Urinary bladder (tissue), 4 donors: Measurements from ENCODE around the gene ZSWIM7. TPM values are rescaled to one million over a fixed set of nuclear protein-coding genes. Genes with fewer than 3 reads are reported as not detected.
A peak's percentile ranks its signal among the peaks of the same experiment; 100 is the strongest.
"Not testable (repeated sequence)": the region's sequence is repeated elsewhere in the genome, so short reads cannot be mapped to it uniquely, and the experiment has no call there.

Experiments used
- DNase-seq: peaks from one replicate; pipeline ENCODE4 v3.0.0-alpha.2; 2015; ENCODE audit errors: extremely low spot score
- H3K27ac ChIP-seq: one replicate; pipeline ENCODE4 v1.5.1; 2013; ENCODE audit warnings: low read depth, mild to moderate bottlenecking, moderate library complexity
- H3K36me3 ChIP-seq: one replicate; pipeline ENCODE4 v1.6.1; 2013; ENCODE audit warnings: mild to moderate bottlenecking, moderate library complexity; ENCODE audit not compliant: insufficient read depth
- H3K4me1 ChIP-seq: one replicate; pipeline ENCODE4 v1.6.1; 2013; ENCODE audit warnings: mild to moderate bottlenecking, moderate library complexity; ENCODE audit not compliant: insufficient read depth
- H3K4me3 ChIP-seq: one replicate; pipeline ENCODE4 v1.5.1; 2013; ENCODE audit warnings: low read depth, low read length
- WGBS: extraction: QIAGEN DNeasy Blood & Tissue Kit; methylation state at CpG from one replicate; pipeline ENCODE4 v1.1.7; 2013; 5-methylcytosine and 5-hydroxymethylcytosine counted together
- polyA plus RNA-seq: library from polyadenylated mRNA; stranded (reverse); fragments of 200-250 nt; gene quantifications from one replicate; pipeline ENCODE4 v1.2.3, GENCODE V29; 2013
- total RNA-seq: library from RNA; depleted of rRNA; stranded (reverse); fragments of >200 nt; gene quantifications from one replicate; pipeline ENCODE4 v1.2.3, GENCODE V29; 2014
- donor health status: healthy with polysubstance abuse.
- donor health status: healthy.

ZSWIM7 gene
- total and polyA plus RNA-seq, 2 donors: 18.9 to 35.6 TPM

DNA sequence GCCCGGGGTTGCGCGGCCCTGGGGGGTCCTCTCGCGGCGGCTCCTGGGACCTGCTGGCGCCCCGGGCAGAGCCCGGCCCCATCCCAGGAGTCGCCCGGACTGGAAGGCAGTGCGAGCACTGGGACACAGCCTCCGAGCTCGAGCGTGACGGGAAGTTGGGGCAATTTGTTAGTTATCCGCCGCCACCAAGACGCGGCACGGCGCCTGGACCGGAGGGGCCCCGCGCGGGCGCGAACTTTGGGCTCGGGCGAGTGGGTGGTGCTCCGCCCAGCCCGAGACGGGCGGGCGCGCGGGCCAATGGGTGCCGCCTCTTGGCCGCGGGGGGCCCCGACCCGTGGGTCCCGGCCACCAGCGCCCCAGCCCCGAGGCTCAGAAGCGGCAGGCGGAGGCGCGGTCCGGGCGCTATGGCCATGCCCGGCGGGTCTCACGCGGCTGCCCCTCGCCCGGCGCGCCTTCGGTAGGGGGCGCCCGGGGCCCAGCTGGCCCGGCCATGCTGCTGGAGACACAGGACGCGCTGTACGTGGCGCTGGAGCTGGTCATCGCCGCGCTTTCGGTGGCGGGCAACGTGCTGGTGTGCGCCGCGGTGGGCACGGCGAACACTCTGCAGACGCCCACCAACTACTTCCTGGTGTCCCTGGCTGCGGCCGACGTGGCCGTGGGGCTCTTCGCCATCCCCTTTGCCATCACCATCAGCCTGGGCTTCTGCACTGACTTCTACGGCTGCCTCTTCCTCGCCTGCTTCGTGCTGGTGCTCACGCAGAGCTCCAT lies 54.6 kb downstream of the ZSWIM7 start, which contains the start of gene ADORA2B:
Gene ADORA2B (plus strand): TSS at position 372 of the 768 bp plus-strand sequence. CDS start 119 bp downstream, at position 491.
- H3K4me1 ChIP-seq: no peaks in the 10 kb centered on the region
- WGBS: under 1% methylated on average over 88 of the region's 88 CpGs
- no peak within 1 kb of the TSS for H3K27ac ChIP-seq
- no peaks in the 10 kb centered on the region for H3K36me3 ChIP-seq
- no peak for DNase-seq
- H3K4me3 ChIP-seq: peak within 1 kb of the TSS; percentile 53

DNA sequence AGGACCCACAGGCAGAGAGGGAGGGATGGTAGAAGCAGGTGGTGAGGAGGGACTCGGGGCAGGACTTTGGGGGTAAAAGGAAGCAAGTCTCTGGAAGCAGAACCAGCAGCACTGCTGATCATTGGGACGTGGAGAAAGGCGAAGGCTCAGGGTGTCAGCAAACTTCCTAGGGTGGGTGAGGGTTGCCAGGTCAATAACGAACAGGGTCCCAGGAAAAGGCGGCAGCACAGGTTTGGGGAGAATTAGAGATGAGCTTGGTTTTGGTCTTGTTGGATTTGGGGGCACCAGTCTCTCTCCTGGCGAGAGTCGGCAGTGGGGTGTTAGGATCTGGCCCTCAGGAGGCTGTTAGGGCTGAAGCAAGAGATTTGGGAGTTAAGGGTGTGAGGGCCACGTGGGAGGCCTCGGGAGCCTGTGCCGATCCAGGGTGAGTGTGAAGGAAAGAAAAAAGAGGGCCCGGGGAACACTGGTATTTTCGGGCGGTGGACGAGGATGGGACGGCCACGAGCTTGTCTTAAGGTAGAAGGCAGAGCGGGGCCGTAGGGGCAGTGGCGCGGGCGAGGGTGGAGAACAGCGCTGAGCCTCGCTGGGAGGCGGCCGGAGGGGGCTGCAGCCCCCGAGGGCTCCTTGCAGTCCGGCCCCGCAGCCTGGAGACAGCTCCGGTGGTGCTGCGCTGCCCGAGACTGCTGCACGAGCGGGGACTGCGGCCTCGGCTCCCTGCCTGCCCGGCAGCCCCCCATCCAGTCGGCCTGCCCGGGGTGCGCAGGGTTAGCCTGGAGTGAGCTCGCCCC lies 55.3 kb downstream of the ZSWIM7 start:
- peak overlapping the region; percentile 53 for H3K4me3 ChIP-seq
- 23% methylated on average over 40 of the region's 40 CpGs for WGBS
- H3K4me1 ChIP-seq: no peaks in the 10 kb centered on the region
- no peak overlapping the region for H3K27ac ChIP-seq
- no peak for DNase-seq
- H3K36me3 ChIP-seq: no peaks in the 10 kb centered on the region

DNA sequence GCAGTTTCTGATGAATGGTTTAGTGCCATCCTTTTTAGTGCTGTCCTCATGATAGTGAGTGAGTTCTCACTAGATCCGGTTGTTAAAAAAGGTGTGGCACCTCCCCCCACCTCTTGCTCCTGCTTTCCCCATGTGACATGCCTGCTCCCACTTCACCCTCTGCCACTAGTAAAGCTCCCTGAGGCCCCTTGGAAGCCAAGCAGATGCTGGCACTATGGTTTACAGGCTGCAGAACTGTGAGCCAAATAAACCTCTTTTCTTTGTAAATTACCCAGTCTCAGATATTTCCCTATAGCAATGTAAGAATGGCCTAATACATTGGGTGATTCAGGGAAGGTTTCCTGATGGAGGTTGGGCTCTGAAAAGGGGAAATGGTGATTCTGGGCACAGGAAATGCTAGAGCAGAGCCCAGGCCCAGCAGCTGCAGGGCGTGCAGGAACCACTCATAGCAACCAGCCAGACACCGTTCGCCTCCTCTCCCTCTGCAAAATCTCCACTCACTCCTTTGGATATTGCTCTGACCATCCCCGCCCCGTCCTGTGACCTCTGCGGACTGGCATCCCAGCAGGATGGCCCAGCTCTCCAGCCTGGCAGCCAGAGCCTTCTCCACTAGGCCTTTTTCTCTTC lies 57.2 kb downstream of the ZSWIM7 start:
- Histone ChIP-seq H3K4me3 (no peak overlapping the region), H3K36me3 (no peaks in the 10 kb centered on the region), H3K4me1 (no peaks in the 10 kb centered on the region), H3K27ac (no peak overlapping the region)
- no peak for DNase-seq
- 92% methylated on average over 7 of the region's 7 CpGs for WGBS

DNA sequence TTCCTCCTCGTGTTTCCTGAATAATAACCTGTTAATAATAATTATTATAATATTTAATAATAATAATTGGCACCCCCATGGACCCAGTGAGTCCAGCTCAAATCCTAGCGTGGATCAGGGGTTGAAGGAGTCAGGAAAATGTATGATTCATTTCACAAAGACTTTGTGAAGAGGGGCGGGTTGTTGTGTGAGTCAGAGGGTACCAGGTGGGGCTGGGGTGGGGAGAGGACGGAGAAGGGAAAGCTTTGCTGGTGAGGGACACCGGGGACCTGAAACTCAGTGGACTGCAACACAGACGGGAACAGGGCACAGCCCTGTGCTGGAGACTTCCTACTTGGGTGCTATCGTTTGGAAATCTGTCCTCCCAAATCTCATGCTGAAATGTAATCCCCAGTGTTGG lies 57.7 kb downstream of the ZSWIM7 start:
- H3K36me3 ChIP-seq: no peaks in the 10 kb centered on the region
- no peak for DNase-seq

DNA sequence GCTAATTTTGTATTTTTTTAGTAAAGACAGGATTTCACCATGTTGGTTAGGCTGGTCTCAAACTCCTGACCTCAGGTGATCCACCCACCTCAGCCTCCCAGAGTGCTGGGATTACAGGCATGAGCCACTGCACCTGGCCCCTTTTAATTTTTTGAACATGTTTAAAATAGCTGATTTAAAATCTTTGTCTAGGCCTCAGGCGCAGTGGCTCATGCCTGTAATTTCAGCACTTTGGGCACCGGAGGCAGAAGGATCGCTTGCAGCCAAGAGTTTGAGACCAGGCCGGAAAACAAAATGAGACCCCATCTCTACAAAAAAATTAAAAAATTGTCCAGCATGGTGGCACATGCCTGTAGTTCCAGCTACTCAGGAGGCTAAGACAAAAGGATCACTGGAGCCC lies 63.0 kb downstream of the ZSWIM7 start:
- not testable (repeated sequence) for H3K27ac ChIP-seq, H3K4me1 ChIP-seq, H3K36me3 ChIP-seq, DNase-seq, H3K4me3 ChIP-seq
- 96% methylated on average over 4 of the region's 4 CpGs for WGBS

More for the DNA sequence above, 57.7 kb downstream of the ZSWIM7 start:
- WGBS: 88% methylated on average over 7 of the region's 7 CpGs
- no peaks in the 10 kb centered on the region for H3K4me1 ChIP-seq
- H3K27ac ChIP-seq: no peak overlapping the region
- H3K4me3 ChIP-seq: no peak overlapping the region

DNA sequence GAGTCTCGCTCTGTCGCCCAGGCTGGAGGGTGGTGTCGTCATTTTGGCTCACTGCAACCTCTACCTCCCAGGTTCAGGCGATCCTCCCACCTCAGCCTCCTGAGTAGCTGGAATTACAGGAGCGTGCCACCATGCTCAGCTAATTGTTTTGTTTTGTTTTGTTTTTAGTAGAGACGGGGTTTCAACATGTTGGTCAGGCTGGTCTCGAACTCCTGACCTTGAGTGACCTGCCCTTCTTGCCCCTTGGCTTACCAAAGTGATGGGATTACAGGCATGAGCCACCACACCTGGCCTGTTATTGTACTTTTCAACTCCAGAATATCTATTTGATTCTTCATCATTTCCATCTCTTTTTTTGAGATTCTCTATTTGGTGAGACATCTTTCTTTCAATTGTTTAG lies 63.6 kb downstream of the ZSWIM7 start:
- H3K36me3 ChIP-seq: no peaks in the 10 kb centered on the region
- no peaks in the 10 kb centered on the region for H3K4me1 ChIP-seq
- H3K27ac ChIP-seq: no peak overlapping the region
- no peak overlapping the region for H3K4me3 ChIP-seq
- no peak for DNase-seq
- WGBS: 98% methylated on average over 7 of the region's 7 CpGs

DNA sequence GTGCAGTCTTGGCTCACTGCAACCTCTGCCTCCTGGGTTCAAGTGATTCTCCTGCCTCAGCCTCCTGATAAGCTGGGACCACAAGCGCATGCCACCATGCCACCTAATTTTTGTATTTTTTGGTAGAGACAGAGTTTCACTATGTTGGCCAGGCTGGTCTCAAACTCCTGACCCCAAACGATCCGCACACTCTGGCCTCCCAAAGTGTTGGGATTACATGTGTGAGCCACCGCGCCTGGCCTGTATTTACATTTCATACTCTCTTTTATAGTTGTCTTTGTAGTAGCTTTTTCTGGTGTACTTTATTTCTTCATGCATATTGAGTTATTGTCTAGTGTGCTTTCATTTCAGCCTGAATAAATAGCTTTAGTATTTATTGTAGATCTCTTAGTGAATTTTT lies 64.6 kb downstream of the ZSWIM7 start:
- Histone ChIP-seq H3K36me3 (no peaks in the 10 kb centered on the region), H3K4me3 (no peak overlapping the region), H3K27ac (no peak overlapping the region), H3K4me1 (no peaks in the 10 kb centered on the region)
- DNase-seq: no peak
- WGBS: 95% methylated on average over 5 of the region's 5 CpGs

DNA sequence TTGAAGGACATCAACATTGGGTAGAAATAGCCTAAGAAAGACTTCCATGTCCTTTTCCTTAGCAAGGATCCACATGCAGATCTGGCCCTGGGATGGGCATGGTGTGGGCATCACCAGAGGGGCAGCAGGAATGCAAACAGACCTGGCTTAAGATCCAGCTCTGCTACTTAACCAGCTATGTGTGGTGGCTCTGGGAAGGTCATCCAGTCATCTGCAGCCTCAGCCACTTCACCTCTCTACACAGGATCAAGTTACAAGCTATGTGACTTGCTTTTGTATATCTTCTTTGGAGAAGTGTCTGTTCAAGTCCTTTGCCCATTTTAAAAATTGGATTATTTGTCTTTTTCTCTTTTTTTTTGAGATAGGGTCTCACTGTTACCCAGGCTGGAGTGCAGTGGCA lies 68.1 kb downstream of the ZSWIM7 start:
- Histone ChIP-seq H3K4me1 (no peaks in the 10 kb centered on the region), H3K4me3 (no peak overlapping the region), H3K36me3 (no peaks in the 10 kb centered on the region), H3K27ac (no peak overlapping the region)
- no peak for DNase-seq

DNA sequence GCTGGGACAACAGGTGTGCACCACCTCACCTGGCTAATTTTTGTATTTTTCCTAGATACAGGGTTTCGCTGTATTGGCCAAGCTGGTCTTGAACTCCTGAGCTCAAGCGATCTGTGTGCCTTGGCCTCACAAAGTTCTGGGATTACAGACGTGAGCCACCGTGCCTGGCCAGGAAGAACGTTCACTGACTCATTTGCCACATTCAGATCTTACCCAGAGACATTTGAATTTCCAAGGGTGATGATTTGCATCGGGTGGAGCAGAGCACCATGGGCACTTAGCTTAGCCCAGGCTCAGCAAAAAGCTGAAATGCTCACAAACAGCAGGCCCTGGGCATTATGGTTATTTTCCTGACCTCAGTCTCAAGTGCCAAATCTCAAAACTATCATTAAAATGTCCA lies 69.1 kb downstream of the ZSWIM7 start:
- H3K4me1 ChIP-seq: no peaks in the 10 kb centered on the region
- WGBS: 79% methylated on average over 6 of the region's 6 CpGs
- H3K4me3 ChIP-seq: no peak overlapping the region
- no peak for DNase-seq
- H3K36me3 ChIP-seq: no peaks in the 10 kb centered on the region
- no peak overlapping the region for H3K27ac ChIP-seq

DNA sequence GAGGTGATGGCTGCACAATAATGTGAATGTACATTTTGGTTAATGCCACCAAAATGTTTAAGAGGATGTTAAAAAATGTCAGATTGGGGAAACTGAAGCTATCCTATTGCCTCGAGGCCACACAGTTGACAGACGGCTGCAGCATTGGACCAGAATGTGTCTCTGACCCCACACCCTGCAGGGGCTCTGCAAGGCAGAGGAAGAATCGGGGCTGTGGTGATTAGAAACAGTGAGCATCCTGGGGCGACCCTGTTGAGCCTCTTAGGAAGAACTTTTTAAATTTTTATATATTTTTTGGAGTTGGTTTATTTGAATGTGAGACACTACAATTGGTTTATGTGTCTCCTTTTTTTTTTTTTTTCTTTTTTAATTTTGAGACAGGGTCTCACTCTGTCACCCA lies 69.6 kb downstream of the ZSWIM7 start:
- WGBS: 82% methylated on average over 4 of the region's 4 CpGs
- DNase-seq: no peak
- H3K4me1 ChIP-seq: no peaks in the 10 kb centered on the region
- no peak overlapping the region for H3K4me3 ChIP-seq
- no peak overlapping the region for H3K27ac ChIP-seq
- no peaks in the 10 kb centered on the region for H3K36me3 ChIP-seq

DNA sequence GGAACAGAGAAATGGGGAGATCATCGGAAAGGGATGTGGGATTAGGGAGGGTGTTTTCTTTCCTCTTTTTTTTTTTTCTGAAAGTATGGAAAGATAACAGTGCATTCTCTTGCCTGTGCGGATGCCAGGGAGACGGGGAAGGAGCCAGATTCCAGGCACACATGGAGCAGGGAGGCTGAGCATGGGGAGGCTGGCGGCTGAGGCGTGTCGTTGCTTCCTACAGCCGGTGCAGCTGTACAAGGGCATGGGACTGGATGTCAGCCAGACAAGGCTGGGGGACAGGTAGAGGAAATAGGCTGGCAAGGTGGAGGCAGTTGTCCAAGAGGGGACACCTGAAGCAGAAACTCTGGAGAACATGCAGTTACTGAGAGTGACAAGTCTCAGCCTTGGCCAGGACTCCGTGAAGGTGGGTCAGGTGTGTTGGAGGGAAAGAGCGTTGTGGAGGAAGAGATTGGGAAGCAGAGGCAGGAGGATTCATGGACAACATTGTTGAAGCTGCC lies 71.2 kb downstream of the ZSWIM7 start:
- WGBS: 44% methylated on average over 9 of the region's 9 CpGs
- H3K27ac ChIP-seq: no peak overlapping the region
- H3K4me3 ChIP-seq: no peak overlapping the region
- no peaks in the 10 kb centered on the region for H3K4me1 ChIP-seq
- H3K36me3 ChIP-seq: no peaks in the 10 kb centered on the region
- no peak for DNase-seq
